ENCODE measurements around the gene IDH3B. TPM values are rescaled to one million over a fixed set of nuclear protein-coding genes. Genes with fewer than 3 reads are reported as not detected.

Gene IDH3B
- total RNA-seq, 2 experiments from 2014 or later: 109 to 114 TPM

GRCh38 chr20:2626853-2627541 is 37.0 kb downstream of the IDH3B start:
- intact Hi-C loops (cut with micrococcal nuclease): no loop called here
- no peaks in the 10 kb centered on the region for H3K4me1 Mint-ChIP-seq (ENCODE audit: low read depth)
- ChIA-PET CTCF (interaction anchor here (2.4 kb wide), 1 partner anchor 105 kb away, joined by 8 read pairs; no protein-coding TSS in a partner anchor), POLR2A (interaction anchor here (1.1 to 1.6 kb wide), 2 partner anchors 25 to 58 kb away, joined by 3 read pairs; no protein-coding TSS in a partner anchor)
- no peak overlapping the region for H3K27ac Mint-ChIP-seq
- ATAC-seq (no peak), DNase-seq (no peak)
- H3K9me3 Mint-ChIP-seq: peaks cover 9% of the 10 kb centered on the region
- no peak for TF ChIP-seq CTCF (IDR thresholded peaks at IDR 0.05)
- peaks cover 18% of the 10 kb centered on the region for H3K27me3 Mint-ChIP-seq
- H3K4me3 Mint-ChIP-seq: no peak overlapping the region
- no peaks in the 10 kb centered on the region for H3K36me3 Mint-ChIP-seq (ENCODE audit: low read depth)

- peaks cover 3% of the 10 kb centered on the region for H3K4me1 Mint-ChIP-seq (ENCODE audit: low read depth)
- ChIA-PET POLR2A (no interaction called here), CTCF (interaction anchor here (2.4 kb wide), 1 partner anchor 103 kb away, joined by 8 read pairs; no protein-coding TSS in a partner anchor)
- no peak for TF ChIP-seq CTCF (IDR thresholded peaks at IDR 0.05)
- H3K9me3 Mint-ChIP-seq: peaks cover 2% of the 10 kb centered on the region
- no peak for ATAC-seq
- H3K27ac Mint-ChIP-seq: no peak overlapping the region
- no peak overlapping the region for H3K4me3 Mint-ChIP-seq
- H3K27me3 Mint-ChIP-seq: peaks cover 9% of the 10 kb centered on the region
- DNase-seq: no peak
- intact Hi-C loops (cut with micrococcal nuclease): no loop called here
- no peaks in the 10 kb centered on the region for H3K36me3 Mint-ChIP-seq (ENCODE audit: low read depth)
Observed at GRCh38 chr20:2625062-2625461, 39.0 kb downstream of the IDH3B start.

GRCh38 chr20:2624190-2624589 is 39.8 kb downstream of the IDH3B start:
- H3K27ac Mint-ChIP-seq: no peak overlapping the region
- no peak overlapping the region for H3K4me3 Mint-ChIP-seq
- CTCF ChIA-PET: no interaction called here
- H3K4me1 Mint-ChIP-seq (ENCODE audit: low read depth): peaks cover 6% of the 10 kb centered on the region
- no peaks in the 10 kb centered on the region for H3K36me3 Mint-ChIP-seq (ENCODE audit: low read depth)
- POLR2A ChIA-PET: no interaction called here
- TF ChIP-seq CTCF (IDR thresholded peaks at IDR 0.05): no peak
- peaks cover 12% of the 10 kb centered on the region for H3K27me3 Mint-ChIP-seq
- H3K9me3 Mint-ChIP-seq: peaks cover 2% of the 10 kb centered on the region
- intact Hi-C loops (cut with micrococcal nuclease): no loop called here
- DNase-seq (no peak), ATAC-seq (no peak)

- Mint-ChIP-seq H3K27ac (no peak overlapping the region), H3K4me3 (no peak overlapping the region), H3K9me3 (no peaks in the 10 kb centered on the region), H3K4me1 (ENCODE audit: low read depth) (peaks cover 6% of the 10 kb centered on the region), H3K36me3 (ENCODE audit: low read depth) (no peaks in the 10 kb centered on the region), H3K27me3 (peaks cover 17% of the 10 kb centered on the region)
- intact Hi-C loops (cut with micrococcal nuclease): no loop called here
- ChIA-PET POLR2A (no interaction called here), CTCF (no interaction called here)
- TF ChIP-seq CTCF (IDR thresholded peaks at IDR 0.05): no peak
- ATAC-seq (no peak), DNase-seq (no peak)
Observed at GRCh38 chr20:2619961-2620595, 43.9 kb downstream of the IDH3B start.

GRCh38 chr20:2619337-2619736 is 44.7 kb downstream of the IDH3B start:
- intact Hi-C loops (cut with micrococcal nuclease): no loop called here
- Mint-ChIP-seq H3K9me3 (no peaks in the 10 kb centered on the region), H3K27me3 (peaks cover 17% of the 10 kb centered on the region), H3K4me1 (ENCODE audit: low read depth) (peaks cover 6% of the 10 kb centered on the region), H3K36me3 (ENCODE audit: low read depth) (no peaks in the 10 kb centered on the region), H3K4me3 (no peak overlapping the region), H3K27ac (no peak overlapping the region)
- ChIA-PET CTCF (no interaction called here), POLR2A (no interaction called here)
- DNase-seq: no peak
- ATAC-seq: no peak
- TF ChIP-seq CTCF (IDR thresholded peaks at IDR 0.05): no peak

Data from activated CD8-positive, alpha-beta T cell treated with anti-CD3 and anti-CD28 coated beads for 36 hours (primary cell).